ENCODE measurements around the gene TANGO2.

The TANGO2 gene

GRCh38 chr22:20089977-20090729 lies 69.2 kb downstream of the TANGO2 start:
- DNase-seq = no peak

- no peak for DNase-seq
Observed at GRCh38 chr22:20090730-20091240, 69.9 kb downstream of the TANGO2 start.

GRCh38 chr22:20091690-20092476 lies 71.0 kb downstream of the TANGO2 start:
- DNase-seq = no peak

- DNase-seq = no peak
Observed at GRCh38 chr22:20092477-20092854, 71.6 kb downstream of the TANGO2 start.

- DNase-seq = no peak
Observed at GRCh38 chr22:20093418-20094196, 72.7 kb downstream of the TANGO2 start.

- DNase-seq = no peak
Observed at GRCh38 chr22:20094197-20094807, 73.4 kb downstream of the TANGO2 start.

GRCh38 chr22:20095521-20095920 lies 74.6 kb downstream of the TANGO2 start:
- no peak for DNase-seq

- DNase-seq = no peak
Observed at GRCh38 chr22:20096574-20097420, 75.9 kb downstream of the TANGO2 start.

GRCh38 chr22:20099099-20099711 lies 78.3 kb downstream of the TANGO2 start:
- no peak for DNase-seq

- DNase-seq = no peak
Observed at GRCh38 chr22:20101638-20102037, 80.7 kb downstream of the TANGO2 start.

- DNase-seq = no peak
Observed at GRCh38 chr22:20102203-20102780, 81.4 kb downstream of the TANGO2 start.

- DNase-seq = no peak
Observed at GRCh38 chr22:20105456-20106204, 84.7 kb downstream of the TANGO2 start.

- DNase-seq = no peak
Observed at GRCh38 chr22:20106205-20106848, 85.4 kb downstream of the TANGO2 start.

- DNase-seq = no peak
Observed at GRCh38 chr22:20106849-20107237, 85.9 kb downstream of the TANGO2 start.

- DNase-seq = no peak
Observed at GRCh38 chr22:20107471-20107901, 86.6 kb downstream of the TANGO2 start.

- DNase-seq = no peak
Observed at GRCh38 chr22:20107951-20108756, 87.2 kb downstream of the TANGO2 start.

- no peak for DNase-seq
Observed at GRCh38 chr22:20108757-20109230, 87.9 kb downstream of the TANGO2 start.
